Activated T-helper 1 cell treated with Interleukin-2 at 50 U/mL for 16 hours (primary cell): Measurements from ENCODE around the gene CBX2.
"Not testable (repeated sequence)": the region's sequence is repeated elsewhere in the genome, so short reads cannot be mapped to it uniquely, and the experiment has no call there.

Source experiments
- DNase-seq: peaks from one replicate; pipeline ENCODE4 v3.0.0-alpha.2; 2020; ENCODE audit warnings: low read depth

Gene CBX2

DNA sequence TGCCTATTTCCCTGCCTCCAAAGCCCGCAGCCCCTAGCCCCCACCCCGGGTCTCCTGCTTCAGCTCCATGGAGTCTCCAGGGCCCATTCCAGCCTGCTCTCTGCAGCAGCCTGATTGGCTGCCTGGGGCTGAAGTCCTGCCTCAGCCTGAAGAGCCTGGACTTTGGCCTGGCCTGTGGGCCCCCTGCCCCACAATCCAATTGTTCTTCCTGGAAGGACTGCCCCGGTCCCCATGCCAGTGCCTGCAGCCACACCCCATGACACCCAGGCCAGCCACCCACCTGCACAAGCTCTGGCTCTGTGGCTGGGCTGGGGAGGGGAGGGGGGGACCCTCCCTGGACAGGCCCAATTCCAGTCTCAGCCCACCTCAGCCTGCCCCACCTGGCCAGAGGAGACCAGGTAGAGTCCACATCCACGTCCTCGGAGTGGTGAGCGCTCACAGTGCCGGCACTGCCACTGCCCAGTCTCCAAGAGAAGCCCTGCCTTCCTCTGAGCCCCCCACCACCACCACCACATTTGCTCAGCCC is 34.9 kb upstream of the CBX2 start:
- no peak for DNase-seq

DNA sequence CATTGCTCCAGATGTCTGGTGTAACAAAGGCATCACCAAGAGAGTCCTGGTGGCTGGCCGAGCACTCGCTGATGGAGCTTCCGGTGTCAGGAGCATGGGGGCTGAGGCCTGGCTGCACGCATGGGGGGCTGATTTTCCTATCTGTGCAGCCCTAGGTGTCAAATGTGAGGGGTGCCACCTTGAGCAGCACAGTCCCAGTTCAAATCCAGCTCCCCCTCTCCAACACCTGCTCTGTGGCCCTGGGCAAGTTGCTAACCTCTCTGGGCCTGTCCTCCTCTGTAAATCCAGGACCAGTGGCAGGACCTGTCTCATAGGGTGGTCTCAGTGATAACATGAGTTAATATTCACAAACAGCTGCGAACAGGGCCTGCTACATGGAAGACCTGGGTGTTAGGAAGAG is 34.3 kb upstream of the CBX2 start:
- no peak for DNase-seq

DNA sequence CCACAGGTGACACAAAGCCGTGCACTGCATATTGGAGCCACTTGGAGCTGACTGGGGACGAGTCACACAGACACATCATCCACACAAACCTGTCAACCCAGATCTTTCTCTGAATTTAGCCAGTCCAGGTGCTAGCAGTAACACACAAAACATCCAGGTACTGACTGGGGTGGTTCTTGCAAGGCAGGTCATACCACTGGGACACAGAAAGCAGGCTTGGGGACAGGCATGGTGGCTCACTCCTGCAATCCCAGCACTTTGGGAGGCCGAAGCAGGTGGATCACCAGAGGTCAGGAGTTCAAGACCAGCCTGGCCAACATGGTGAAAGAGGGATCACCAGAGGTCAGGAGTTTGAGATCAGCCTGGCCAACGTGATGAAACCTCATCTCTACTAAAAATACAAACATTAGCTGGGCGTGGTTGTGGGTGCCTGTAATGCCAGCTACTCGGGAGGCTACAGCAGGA is 32.3 kb upstream of the CBX2 start:
- no peak for DNase-seq

DNA sequence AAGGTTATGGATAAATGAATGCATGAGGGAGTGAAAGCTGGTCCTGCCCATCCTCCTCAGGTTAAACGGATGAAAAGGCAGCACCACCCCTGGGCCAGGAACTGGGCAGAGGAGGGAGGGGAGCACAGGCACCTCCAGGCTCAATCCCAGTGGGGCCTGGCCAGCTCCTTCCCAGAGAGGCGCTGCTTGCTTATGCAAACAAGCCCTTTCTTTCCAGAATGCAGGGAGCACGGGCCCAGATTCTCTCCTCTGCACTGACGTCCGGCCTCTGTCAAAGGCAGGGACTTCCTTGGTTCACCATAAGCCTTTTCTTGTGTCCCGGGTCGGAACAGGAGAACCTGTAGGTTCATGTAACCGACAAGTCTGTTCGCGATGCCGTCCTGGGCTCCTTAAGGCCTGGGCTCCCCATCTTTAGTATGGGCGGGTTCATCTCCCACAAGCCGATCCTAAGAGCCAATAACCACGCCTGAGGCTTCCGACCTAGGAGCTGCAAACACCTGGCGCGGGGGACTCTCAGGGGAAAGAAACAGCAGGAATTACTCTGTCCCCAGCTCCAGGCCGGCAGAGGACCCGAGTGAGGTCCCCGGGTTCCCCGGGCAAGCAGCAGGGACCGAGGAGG is 30.9 kb upstream of the CBX2 start:
- no peak for DNase-seq

DNA sequence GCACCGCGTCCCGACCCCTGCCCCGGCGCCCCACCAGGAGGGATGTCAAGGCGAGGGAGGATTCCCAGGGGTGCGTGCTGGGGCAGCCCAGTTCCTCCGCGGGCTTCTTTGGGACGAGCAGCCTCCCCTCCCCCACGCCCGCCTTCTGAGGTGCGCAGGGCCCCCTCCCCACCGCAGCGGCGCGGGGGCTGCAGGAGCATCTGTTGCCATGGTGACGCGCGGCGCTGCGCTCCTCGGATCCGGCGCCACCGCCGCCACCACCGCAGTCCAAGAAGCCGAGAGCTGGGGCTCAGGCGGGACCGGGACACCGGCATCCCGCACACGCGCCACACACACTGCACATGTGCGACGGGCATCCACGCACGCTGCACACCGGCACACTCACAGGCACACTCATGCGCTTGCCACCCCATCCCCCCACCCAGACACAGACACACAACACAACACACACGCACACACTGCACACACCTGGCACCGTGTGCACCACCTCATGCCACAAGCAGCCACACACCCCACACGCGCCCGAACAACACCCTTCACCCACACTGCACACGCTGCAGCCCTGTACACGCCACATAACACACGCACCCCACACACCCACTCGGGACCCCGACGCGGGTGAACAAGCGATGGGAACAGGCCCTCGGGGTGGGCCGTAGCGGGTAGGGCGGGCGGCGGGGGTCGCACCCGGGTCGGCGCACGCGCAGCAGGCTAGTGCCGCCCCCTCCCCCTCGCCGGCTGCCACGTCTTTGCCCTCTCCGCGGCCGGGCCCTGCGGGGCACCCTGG is 30.2 kb upstream of the CBX2 start:
- no peak for DNase-seq

DNA sequence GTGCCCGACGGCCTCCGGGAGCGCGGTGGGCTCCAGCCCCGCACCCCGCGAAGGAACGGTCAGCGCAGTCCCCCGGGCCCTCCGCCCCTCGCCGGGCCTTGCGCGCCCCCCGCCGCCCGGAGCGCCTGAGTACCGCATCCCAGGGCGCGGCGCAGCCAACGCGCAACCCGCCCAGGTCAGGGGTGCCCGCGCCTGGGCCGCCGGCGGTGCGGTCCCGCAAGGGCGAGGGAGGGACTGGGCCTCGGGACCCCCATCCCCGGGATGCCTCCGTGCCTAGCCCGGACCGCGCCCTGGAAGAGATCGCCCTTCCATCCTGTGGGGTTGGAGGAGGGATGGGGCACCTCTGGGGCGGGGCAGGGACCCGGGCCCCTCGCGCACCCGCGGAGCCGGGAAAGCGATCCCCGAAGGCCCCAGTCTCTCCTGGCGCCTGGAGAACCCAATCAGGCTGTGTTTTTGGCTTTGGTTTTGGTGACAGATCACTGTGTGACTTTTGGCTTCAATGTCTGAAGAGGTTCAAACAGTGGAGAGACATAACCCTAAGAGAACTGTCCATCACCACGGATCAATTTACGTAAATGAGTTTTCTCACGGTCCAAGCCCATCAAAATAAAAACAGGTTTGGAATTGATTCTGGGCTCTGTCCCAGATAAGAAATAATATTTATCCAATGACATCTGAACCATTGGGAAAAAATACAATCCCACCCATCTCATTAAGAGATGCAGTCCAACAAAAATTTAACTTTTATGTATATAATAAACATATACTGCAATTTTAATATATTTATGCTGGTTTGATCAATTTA is 29.5 kb upstream of the CBX2 start:
- no peak for DNase-seq

DNA sequence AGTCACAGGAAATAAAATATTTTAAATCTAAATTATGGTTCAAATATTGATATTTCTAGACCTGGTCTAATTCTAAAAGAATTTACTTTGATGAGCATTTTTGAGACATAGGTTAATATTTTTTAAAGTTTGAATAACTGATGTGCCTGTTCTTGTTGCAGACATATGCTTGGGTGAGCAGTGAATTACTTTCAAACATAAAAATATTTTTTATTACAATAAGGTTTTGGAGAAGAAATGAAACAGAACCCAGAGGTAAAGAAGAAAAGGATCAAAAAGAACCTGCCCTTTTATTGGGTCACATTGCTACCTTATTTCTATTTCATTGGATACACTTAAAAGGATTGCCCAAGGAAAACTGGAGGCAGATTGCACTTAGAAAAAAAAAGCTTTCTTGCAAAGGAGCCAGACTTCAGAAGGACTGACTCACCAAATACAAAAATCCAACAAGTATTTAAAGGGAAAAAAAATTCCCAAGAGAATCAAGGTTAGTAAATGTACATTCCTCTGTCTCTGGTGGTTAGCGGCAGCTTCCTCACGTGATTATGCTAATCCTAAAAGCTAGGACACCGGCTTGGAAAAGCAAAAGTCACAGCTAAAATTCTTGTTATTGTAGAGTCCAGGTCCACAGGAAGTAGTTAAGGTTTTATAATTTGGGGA is 28.7 kb upstream of the CBX2 start:
- DNase-seq, result no peak

DNA sequence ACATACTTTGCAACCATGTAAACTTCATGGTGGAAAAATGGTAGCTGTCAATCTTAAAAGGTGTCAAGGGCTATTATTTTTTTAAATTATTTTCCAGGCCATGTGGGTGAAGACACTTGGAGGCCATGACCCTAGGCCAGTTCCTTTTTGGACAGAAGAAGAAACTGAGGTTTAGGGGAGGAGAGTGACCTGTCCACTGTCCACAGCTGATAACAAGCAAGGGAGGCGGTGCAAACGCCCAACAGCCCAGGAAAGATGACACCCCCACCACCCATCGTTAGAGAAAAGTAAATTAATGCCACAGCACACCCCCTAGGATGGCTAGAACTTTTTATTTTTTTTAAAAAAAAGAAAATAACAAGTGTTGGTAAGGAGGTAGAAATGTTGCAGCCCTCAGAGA is 28.0 kb upstream of the CBX2 start:
- DNase-seq, result no peak

DNA sequence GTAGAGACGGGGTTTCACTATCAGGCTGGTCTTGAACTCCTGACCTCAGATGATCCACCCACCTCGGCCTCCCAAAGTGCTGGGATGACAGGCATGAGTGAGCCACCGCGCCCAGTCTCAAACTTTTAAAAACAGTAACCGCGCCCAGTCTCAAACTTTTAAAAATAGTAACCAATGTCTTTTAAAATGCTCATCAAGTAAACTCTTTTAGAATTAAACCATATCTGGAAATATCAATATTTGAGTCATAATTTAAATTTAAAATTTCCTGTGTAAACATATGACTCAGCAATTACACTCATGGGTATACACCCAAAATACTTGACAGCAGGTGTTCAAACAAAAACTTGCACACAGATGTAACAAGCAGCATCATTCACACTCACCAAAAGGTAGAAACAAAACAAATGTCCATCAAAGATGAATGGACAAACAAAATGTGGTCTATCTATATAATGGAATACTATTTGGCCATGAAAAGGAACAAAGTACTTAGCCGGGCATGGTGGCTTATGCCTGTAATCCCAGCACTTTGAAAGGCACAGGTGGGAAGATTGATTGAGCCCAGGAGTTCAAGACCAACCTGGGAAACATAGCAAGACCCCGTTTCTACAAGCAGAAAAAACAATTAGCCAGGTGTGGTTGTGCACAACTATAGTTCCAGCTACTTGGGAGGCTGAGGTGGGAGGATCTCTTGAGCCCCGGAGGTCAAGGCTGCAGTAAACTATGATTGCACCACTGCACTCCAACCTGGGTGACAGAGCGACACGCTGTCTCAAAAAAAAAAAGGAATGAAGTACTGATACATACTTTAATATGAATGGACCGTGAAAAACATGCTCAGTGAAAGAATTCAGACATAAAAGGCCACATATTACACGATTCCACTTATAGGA is 27.1 kb upstream of the CBX2 start:
- DNase-seq, result no peak

DNA sequence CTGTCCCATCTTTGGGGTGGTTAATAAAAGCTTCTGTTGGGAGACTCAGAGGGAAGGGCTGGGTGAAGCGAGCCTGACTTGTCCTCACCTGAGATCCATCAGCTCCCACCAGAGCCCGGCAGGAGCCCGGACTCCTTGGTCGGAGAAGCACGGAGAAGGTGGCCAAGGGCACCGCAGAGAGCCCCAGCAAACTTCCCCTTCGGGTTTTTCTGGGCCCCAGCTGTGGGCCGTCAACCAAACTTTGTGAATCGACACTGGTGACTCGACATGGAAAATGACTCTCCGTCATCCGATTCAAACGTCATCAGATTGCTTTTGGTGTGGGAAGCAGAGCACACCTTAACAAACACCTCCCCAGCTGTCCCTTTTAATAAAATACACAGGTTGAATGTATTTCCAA is 25.8 kb upstream of the CBX2 start:
- no peak for DNase-seq

DNA sequence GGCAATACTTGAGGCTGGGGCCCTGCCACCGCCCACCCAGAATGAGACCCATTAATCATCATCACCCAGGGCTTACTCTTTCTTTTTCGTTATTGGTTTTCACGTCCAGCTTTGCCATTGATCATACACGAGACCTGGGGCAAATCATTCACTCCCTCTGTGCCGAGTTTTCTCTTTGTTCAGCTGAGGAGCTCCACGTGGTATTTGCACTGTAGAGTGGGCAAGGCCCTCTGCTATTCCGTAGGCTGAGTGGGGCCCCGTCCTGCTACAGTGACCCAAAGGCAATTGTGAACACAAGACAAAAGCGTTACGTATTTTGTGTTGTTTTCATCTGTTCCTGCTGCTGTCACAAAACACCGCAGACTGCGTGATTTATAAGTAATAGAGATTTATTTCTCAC is 23.6 kb upstream of the CBX2 start:
- no peak for DNase-seq

DNA sequence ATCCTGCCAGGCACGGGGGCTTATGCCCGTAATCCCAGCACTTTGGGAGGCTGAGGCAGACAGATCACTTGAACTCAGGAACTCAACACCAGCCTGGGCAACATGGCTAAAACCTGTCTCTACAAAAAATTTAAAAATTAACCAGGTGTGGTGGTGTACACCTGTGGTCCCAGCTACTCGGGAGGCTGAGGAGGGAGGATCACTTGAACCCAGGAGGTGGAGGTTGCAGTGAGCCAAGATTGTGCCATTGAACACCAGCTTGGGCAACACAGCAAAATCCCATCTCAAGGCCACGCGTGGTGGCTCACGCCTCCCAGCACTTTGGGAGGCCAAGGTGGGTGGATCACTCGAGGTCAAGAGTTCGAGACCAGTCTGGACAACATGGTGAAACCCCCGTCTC is 23.0 kb upstream of the CBX2 start:
- DNase-seq, result not testable (repeated sequence)

DNA sequence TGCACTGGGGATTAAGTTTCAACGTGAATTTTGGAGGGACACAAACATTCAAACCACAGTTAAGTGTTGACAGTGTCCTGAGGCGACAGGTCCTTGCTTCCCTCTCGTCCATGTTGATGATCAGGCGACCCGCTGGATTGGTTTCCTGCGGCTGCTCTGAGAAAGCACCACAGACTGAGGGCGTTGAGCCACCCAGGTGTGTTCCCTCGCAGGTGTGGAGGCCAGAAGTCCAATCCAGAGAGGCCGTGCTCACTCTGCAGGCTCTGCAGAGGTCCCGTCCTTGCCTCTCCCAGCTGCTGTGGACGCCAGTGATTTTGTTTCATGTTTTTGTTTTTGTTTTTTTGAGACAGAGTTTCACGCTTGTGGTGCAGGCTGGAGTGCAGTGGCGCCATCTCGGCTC is 22.4 kb upstream of the CBX2 start:
- no peak for DNase-seq

DNA sequence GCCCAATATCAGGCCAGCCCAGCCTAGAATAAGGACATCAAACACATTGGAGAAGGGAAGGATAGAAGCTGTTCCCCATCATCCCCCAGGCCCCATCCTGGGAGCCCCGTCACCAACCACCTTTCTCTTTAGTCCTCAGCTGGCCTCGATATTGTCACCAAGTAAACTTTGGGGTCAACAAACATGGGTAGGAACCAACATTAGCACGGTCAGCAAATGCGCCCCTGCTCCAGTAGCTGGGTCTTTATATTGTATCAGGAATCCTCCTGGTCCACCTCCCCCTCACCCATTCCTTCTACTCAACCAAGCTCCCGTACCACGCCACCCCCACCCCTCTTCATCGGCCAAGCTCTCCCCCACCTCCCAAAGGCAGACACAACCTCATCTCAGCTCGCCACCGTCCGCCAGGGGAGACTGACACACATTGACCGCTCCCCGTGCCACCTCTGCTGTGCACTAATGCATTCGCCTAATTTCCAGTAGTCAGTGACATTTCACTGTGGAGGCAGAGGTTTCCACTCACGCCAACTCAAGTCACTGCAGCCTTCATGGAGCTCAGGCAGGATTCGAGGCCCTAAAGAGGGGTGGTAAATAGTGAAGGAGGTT is 20.7 kb upstream of the CBX2 start:
- no peak for DNase-seq

DNA sequence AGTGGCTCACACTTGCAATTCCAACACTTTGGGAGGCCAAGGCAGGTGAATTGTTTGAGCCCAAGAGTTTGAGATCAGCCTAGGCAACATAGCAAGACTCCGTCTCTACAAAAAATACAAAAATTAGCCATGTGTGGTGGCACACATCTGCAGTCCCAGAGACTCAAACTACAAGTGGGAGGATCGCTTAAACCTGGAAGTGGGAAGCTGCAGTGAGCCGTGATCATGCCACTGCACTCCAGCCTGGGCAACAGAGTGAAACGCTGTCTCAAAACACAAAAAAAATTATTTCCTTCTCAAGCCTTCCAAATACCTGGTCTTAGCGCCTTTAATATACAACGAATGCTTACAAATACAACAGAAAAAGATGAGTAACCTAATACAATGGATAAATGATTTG is 19.7 kb upstream of the CBX2 start:
- DNase-seq, result no peak

DNA sequence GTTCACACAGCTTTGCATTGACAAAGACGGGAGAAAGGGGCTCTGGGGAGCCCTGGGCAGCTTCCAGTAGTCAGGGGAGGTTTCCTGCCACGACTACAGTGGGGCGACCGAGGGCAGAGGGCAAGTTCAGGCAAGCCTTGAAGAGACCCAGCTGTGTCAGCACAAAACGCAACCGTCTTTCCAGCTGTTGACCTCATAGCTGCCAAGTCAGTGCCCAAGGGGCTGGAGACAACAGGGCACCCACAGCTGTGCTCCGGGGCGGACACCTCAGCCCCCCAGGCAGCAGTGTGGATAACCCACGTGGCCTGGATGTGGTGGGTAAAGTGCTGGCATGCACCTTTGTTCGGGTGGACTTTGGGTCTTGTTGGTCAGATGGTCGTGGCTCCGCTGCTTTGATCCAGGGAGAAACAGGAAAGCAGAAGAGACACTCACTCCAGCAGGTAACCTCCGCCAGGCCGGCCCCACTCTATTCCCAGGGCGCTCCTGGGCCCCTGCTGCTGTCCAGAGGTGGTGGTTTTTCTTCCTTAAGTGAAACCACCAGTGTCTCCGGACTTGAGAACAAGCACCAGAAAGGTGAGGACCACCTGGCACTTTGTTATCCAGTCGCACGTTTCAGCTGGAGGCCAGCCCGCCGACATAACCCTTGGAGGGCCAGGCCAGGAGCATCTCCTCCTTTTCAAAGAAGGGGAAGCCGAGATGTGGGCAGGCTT is 17.6 kb upstream of the CBX2 start:
- DNase-seq, result no peak

DNA sequence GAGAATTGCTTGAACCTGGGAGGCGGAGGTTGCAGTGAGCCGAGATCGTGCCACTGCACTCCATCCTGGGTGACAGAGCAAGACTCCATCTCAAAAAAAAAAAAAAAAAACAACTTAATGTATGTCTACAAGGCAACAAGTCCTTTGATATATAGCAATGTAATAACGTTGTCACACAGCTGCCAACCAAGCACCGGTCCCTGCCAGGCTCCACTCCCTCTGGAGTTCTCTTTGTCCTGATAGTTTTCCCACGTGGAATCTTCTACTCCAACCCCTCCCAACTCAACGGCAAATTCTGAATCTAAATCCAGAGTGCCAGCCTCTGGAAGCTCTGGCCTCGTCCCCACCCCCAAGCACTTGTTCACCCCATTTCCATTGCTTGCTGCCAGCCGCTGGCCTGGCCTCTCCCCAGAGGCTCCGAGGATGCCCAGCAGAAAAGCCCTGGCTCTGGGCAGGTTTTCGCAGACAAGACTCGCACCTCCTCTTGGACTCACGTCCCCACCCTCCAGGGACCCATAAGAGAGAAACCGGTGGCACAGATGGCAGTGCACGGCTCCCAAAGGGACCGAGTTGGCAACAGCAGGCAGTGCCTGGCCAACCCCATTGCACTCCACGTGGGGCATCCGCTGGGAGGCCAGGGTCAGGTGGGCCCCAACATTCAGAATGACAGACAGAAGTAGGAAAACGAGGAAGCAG is 15.9 kb upstream of the CBX2 start:
- DNase-seq, result no peak

DNA sequence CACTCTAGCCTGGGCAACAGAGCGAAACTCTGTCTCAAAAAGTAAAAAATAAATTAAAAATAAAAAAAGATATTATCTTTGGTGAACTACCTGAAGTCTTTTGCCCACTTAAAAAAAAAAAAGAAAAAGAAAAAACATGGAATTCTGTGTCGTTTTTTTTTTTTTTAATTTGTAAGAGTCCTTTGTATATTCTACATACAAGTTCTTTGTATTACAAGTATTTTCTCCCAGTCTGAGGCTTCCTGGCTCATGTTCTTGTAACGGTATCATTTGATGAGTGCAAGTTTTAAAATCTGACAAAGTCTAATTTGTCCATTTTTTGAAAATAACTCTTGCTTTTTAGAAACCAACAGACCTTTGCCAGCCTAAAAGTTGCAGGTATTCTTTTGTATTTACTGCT is 12.2 kb upstream of the CBX2 start:
- DNase-seq, result no peak
